Hepatocyte (in vitro differentiated cells): ENCODE data around the gene USP44.

Experiments
- EZH2 ChIP-seq: fragments of 200-600 bp; sonication (generic); IDR thresholded peaks from 2 replicates; pipeline ENCODE4 v1.6.1; 2016; ENCODE audit warnings: antibody characterized with exemption, mild to moderate bottlenecking, borderline replicate concordance
- EZH2phosphoT487 ChIP-seq: fragments of 200-600 bp; sonication (generic); IDR thresholded peaks from one replicate; pipeline ENCODE4 v1.6.1; 2018; ENCODE audit warnings: antibody characterized with exemption, mild to moderate bottlenecking, low read depth, moderate library complexity; ENCODE audit not compliant: unreplicated experiment, severe bottlenecking
- TF ChIP-seq, protein P1 (sequence below): fragments of 200-600 bp; sonication (generic); IDR thresholded peaks from 2 replicates; pipeline ENCODE4 v1.5.1; 2016; ENCODE audit warnings: antibody characterized with exemption, mild to moderate bottlenecking; ENCODE audit not compliant: poor library complexity

DNA sequence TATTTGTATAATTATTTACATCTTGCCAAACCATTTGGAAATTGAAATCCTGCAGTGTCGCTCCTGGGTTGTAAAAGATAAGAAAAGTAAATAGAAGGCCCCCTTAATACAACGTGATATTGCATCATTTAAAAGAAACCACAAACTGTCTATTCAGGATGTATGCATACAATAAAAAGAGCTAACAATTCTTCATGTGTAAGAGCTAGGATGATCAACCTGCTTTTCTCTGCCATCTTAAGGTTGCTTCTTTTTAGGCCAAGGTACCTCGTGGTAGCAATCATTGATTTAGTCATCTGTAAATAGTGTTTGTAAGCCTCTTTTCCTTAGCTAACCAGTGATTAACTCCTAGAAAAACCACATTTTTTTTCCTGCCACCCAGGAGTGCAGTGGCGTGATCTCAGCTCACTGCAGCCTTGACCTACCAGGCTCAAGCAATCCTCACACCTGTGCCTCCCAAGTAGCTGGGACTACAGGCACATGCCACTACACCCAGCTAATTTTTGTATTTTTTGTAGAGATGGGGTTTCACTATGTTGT lies 3.3 kb upstream of the USP44 start:
- TF ChIP-seq EZH2phosphoT487 = no peak
- TF ChIP-seq, protein P1, sequence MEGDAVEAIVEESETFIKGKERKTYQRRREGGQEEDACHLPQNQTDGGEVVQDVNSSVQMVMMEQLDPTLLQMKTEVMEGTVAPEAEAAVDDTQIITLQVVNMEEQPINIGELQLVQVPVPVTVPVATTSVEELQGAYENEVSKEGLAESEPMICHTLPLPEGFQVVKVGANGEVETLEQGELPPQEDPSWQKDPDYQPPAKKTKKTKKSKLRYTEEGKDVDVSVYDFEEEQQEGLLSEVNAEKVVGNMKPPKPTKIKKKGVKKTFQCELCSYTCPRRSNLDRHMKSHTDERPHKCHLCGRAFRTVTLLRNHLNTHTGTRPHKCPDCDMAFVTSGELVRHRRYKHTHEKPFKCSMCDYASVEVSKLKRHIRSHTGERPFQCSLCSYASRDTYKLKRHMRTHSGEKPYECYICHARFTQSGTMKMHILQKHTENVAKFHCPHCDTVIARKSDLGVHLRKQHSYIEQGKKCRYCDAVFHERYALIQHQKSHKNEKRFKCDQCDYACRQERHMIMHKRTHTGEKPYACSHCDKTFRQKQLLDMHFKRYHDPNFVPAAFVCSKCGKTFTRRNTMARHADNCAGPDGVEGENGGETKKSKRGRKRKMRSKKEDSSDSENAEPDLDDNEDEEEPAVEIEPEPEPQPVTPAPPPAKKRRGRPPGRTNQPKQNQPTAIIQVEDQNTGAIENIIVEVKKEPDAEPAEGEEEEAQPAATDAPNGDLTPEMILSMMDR = no peak
- TF ChIP-seq EZH2 = no peak
